ENCODE measurements around the gene ZNHIT6. TPM values are rescaled to one million over a fixed set of nuclear protein-coding genes. Genes with fewer than 3 reads are reported as not detected.

Gene ZNHIT6
- polyA plus RNA-seq, 1 of the 3 experiments (the other 2 are of a cell fraction) = 7.7 TPM

DNA sequence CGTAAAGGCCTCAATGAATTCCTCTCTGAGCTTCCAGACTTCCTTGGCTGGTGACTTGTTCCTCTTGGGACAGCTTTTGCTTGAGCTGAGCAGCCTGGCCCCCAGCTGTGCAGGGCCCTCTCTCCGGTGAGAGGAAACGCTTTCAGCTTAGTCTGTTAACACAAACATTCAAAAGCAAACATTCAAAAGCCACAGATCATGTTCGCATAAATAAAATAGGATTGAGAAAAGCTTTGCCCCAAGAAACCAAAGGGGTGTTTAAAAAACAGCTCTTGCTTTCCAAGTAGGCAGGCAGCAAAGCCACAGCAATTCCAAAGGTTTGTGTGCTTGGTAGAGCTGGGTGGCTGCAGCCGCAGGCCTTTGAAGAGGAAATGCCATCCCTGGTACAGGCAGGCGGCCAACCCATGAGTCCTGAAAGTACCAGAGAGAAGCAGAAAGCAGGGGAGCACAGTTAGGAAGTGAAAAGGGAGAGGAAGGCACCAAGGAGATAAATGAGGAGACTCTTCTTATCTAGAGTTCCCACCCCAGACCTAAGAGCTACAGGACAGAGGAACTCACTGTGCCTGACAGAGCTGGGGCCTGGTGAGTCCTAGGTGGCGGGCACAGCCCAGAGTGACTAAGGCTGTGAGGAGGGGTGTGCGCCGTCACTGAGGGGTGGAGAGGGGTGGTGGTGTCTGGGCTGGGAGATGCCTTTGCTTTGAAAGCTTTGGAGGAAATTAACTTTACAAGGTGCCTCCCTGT is 79.3 kb downstream of the ZNHIT6 start:
- Histone ChIP-seq H3K36me3 (replicated peaks in 1 of 2; ENCODE audit: control insufficient read depth in 1 of 2, insufficient read depth in 2 of 2, low read length in 1 of 2) (no peaks in the 10 kb centered on the region), H3K9me2 (no peaks in the 10 kb centered on the region), H3F3A (replicated peaks; ENCODE audit: insufficient read depth) (peaks cover 29% of the 10 kb centered on the region), H3K4me1 (ENCODE audit: control insufficient read depth in 1 of 2, insufficient read depth in 2 of 2, low read depth in 1 of 2, low read length in 1 of 2) (peaks cover 0 to 28% of the 10 kb centered on the region in 2 experiments; a peak in 3 of 4 replicates), H3K79me2 (ENCODE audit: insufficient read depth) (no peaks in the 10 kb centered on the region), H3K9me3 (no peaks in the 10 kb centered on the region), H3K27me3 (ENCODE audit: insufficient read depth) (no peaks in the 10 kb centered on the region), H4K20me1 (ENCODE audit: insufficient read depth) (no peaks in the 10 kb centered on the region), H3K4me3 (ENCODE audit: low read depth in 2 of 2, low read length in 1 of 2) (peak overlapping the region in 1 of 2 experiments; percentile 33; a peak in 2 of 4 replicates), H3K9ac (peak overlapping the region; percentile 69), H2AFZ (ENCODE audit: low read depth) (peak overlapping the region; percentile 51; the same call in 1 of the 2 replicates), H3K4me2 (peak overlapping the region; percentile 69), H3K27ac (ENCODE audit: low read depth in 2 of 2, low read length in 1 of 2) (peak overlapping the region; percentile 74 to 87; a peak in 3 of 4 replicates)
- no peak for DNase-seq
- ChIA-PET POLR2A (no interaction called here), CTCF (interaction anchor here (1.6 to 2.7 kb wide), 2 partner anchors 40 to 321 kb away, joined by 4 to 14 read pairs; no protein-coding TSS in a partner anchor)
- WGBS (ENCODE audit: low lambda C conversion rate) = 57% methylated on average over 9 of the region's 9 CpGs
- TF ChIP-seq RFX5 (IDR thresholded peaks at IDR 0.05; ENCODE audit: low read length) (no peak), TAF1 (IDR thresholded peaks at IDR 0.05; ENCODE audit: borderline replicate concordance, low read depth, low read length) (no peak), POLR2AphosphoS5 (IDR thresholded peaks at IDR 0.05; ENCODE audit: low read depth, low read length) (no peak), EP300 (IDR thresholded peaks at IDR 0.05; ENCODE audit: borderline replicate concordance in 1 of 2, low read depth in 1 of 2, low read length in 1 of 2) (0 out of 4 replicates have a peak, but pooled peaks of 1 of the 2 experiments have one; percentile 27), TCF12 (IDR thresholded peaks at IDR 0.05) (0 out of 2 replicates have a peak, but pooled peaks have one; percentile 35), NFIC (IDR thresholded peaks at IDR 0.05; ENCODE audit: borderline replicate concordance) (peak; percentile 77), GATA2 (CRISPR knock-in tag; IDR thresholded peaks at IDR 0.05) (no peak), JUND (IDR thresholded peaks at IDR 0.05) (peak; percentile 15; the same call in 1 of the 2 replicates), MXI1 (IDR thresholded peaks at IDR 0.05; ENCODE audit: low read depth, low read length) (no peak), RAD21 (IDR thresholded peaks at IDR 0.05; ENCODE audit: low read length) (no peak), FOXM1 (IDR thresholded peaks at IDR 0.05; ENCODE audit: low read depth) (0 out of 2 replicates have a peak, but pooled peaks have one; percentile 24)
- TF ChIP-seq, protein P1, sequence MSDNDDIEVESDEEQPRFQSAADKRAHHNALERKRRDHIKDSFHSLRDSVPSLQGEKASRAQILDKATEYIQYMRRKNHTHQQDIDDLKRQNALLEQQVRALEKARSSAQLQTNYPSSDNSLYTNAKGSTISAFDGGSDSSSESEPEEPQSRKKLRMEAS (IDR thresholded peaks at IDR 0.05; ENCODE audit: low read depth) = peak; percentile 21; the same call in 1 of the 2 replicates
- TF ChIP-seq, protein P2, sequence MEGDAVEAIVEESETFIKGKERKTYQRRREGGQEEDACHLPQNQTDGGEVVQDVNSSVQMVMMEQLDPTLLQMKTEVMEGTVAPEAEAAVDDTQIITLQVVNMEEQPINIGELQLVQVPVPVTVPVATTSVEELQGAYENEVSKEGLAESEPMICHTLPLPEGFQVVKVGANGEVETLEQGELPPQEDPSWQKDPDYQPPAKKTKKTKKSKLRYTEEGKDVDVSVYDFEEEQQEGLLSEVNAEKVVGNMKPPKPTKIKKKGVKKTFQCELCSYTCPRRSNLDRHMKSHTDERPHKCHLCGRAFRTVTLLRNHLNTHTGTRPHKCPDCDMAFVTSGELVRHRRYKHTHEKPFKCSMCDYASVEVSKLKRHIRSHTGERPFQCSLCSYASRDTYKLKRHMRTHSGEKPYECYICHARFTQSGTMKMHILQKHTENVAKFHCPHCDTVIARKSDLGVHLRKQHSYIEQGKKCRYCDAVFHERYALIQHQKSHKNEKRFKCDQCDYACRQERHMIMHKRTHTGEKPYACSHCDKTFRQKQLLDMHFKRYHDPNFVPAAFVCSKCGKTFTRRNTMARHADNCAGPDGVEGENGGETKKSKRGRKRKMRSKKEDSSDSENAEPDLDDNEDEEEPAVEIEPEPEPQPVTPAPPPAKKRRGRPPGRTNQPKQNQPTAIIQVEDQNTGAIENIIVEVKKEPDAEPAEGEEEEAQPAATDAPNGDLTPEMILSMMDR (IDR thresholded peaks at IDR 0.05) = no peak
- TF ChIP-seq, protein P3, sequence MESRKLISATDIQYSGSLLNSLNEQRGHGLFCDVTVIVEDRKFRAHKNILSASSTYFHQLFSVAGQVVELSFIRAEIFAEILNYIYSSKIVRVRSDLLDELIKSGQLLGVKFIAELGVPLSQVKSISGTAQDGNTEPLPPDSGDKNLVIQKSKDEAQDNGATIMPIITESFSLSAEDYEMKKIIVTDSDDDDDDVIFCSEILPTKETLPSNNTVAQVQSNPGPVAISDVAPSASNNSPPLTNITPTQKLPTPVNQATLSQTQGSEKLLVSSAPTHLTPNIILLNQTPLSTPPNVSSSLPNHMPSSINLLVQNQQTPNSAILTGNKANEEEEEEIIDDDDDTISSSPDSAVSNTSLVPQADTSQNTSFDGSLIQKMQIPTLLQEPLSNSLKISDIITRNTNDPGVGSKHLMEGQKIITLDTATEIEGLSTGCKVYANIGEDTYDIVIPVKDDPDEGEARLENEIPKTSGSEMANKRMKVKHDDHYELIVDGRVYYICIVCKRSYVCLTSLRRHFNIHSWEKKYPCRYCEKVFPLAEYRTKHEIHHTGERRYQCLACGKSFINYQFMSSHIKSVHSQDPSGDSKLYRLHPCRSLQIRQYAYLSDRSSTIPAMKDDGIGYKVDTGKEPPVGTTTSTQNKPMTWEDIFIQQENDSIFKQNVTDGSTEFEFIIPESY (IDR thresholded peaks at IDR 0.05; ENCODE audit: borderline replicate concordance, low read depth) = no peak

Data from SK-N-SH (cell line).